Tibial nerve (tissue), 4 donors: ENCODE data around the gene ASCL5. TPM values are rescaled to one million over a fixed set of nuclear protein-coding genes. Genes with fewer than 3 reads are reported as not detected.
A peak's percentile ranks its signal among the peaks of the same experiment; 100 is the strongest.

Experiments
- DNase-seq, 2 donors: peaks; one replicate each; pipeline ENCODE4 v3.0.0-alpha.2; 2019; ENCODE audit warnings: low spot score in 2 of 2
- H3K27ac ChIP-seq, 4 donors: fragments of 200-600 bp; sonication (generic) in 3 of 4; one replicate each; pipeline ENCODE4 v1.5.1; 2017 to 2019; ENCODE audit warnings: mild to moderate bottlenecking in 1 of 4
- H3K27me3 ChIP-seq, 2 donors: fragments of 200-600 bp; sonication (generic) in 1 of 2; one replicate each; pipeline versions ENCODE4 v1.5.1 to v1.6.0; 2017 to 2019
- H3K36me3 ChIP-seq, 3 donors: fragments of 200-600 bp; sonication (generic); one replicate each; pipeline ENCODE4 v1.5.1; 2018 to 2019
- H3K4me1 ChIP-seq, 4 donors: fragments of 200-600 bp; sonication (generic) in 3 of 4; one replicate each; pipeline ENCODE4 v1.5.1; 2017 to 2019
- H3K4me3 ChIP-seq, 4 donors: fragments of 200-600 bp; sonication (generic) in 3 of 4; one replicate each; pipeline ENCODE4 v1.5.1; 2017 to 2019; ENCODE audit warnings: mild to moderate bottlenecking in 1 of 4, moderate library complexity in 1 of 4
- H3K9me3 ChIP-seq, 4 donors: fragments of 200-600 bp; sonication (generic) in 3 of 4; one replicate each; pipeline ENCODE4 v1.5.1; 2017 to 2019
- CTCF ChIP-seq, 5 experiments: fragments of 200-600 bp in 3 of 5; fragments of 450-650 bp in 2 of 5; sonication (generic) in 3 of 5; IDR thresholded peaks; one replicate each; pipeline ENCODE4 v1.5.1; 2016 to 2019; ENCODE audit warnings: antibody characterized with exemption in 5 of 5, mild to moderate bottlenecking in 3 of 5, moderate library complexity in 2 of 5
- EP300 ChIP-seq, 2 donors: sonication (generic); formaldehyde crosslinking; IDR thresholded peaks; one replicate each; pipeline ENCODE4 v1.6.1; 2017; ENCODE audit warnings: antibody characterized with exemption in 2 of 2, mild to moderate bottlenecking in 1 of 2
- POLR2A ChIP-seq, 2 donors: fragments of 450-650 bp; IDR thresholded peaks; one replicate each; pipeline ENCODE4 v1.6.1; 2017; ENCODE audit warnings: antibody characterized with exemption in 2 of 2, mild to moderate bottlenecking in 2 of 2, moderate library complexity in 2 of 2
- WGBS, 2 donors: methylation state at CpG; one replicate each; pipeline ENCODE4 v1.1.5; 2018; 5-methylcytosine and 5-hydroxymethylcytosine counted together
- total RNA-seq, 4 donors: library from RNA; depleted of rRNA; stranded (reverse); fragments of >200 nt; gene quantifications; one replicate each; pipeline ENCODE4 v1.1.0, GENCODE V29; 2016

The ASCL5 gene
- total RNA-seq, 4 donors from 2014 or later, result not detected

GRCh38 chr1:201153474-201154388 lies 26.7 kb upstream of the ASCL5 start:
- TF ChIP-seq CTCF (IDR thresholded peaks at IDR 0.05) (no peak), POLR2A (IDR thresholded peaks at IDR 0.05) (no peak), EP300 (IDR thresholded peaks at IDR 0.05) (no peak)
- H3K27ac ChIP-seq, result peak overlapping the region; percentile 53 to 87 (median 74)
- H3K4me3 ChIP-seq, result peak overlapping the region; percentile 73 to 93 (median 82)
- peaks cover 0 to 33% (median 0%) of the 10 kb centered on the region in 3 donors for H3K36me3 ChIP-seq
- no peaks in the 10 kb centered on the region for H3K9me3 ChIP-seq
- H3K4me1 ChIP-seq, result peaks cover 0 to 27% (median 13%) of the 10 kb centered on the region in 4 donors
- H3K27me3 ChIP-seq, result no peaks in the 10 kb centered on the region
- DNase-seq, result peak in 1 of 2 donors; percentile 22
- WGBS, 2 donors, result 2 to 8% methylated on average over 16 to 32 of the region's 37 CpGs

GRCh38 chr1:201149400-201149799 lies 22.4 kb upstream of the ASCL5 start:
- no peaks in the 10 kb centered on the region for H3K9me3 ChIP-seq
- TF ChIP-seq CTCF (IDR thresholded peaks at IDR 0.05) (peak in 2 of 5 experiments; percentile 11 to 34), POLR2A (IDR thresholded peaks at IDR 0.05) (no peak)
- H3K36me3 ChIP-seq, result peaks cover 0 to 76% (median 0%) of the 10 kb centered on the region in 3 donors
- DNase-seq, result no peak
- H3K27ac ChIP-seq, result no peak overlapping the region
- WGBS, 2 donors, result 65 to 80% methylated on average over 4 of the region's 4 CpGs
- H3K4me1 ChIP-seq, result peaks cover 0 to 21% (median 8%) of the 10 kb centered on the region in 4 donors
- H3K27me3 ChIP-seq, result no peaks in the 10 kb centered on the region
- H3K4me3 ChIP-seq, result no peak overlapping the region

GRCh38 chr1:201147396-201148015 lies 20.5 kb upstream of the ASCL5 start:
- Histone ChIP-seq H3K4me1 (peaks cover 0 to 8% (median 0%) of the 10 kb centered on the region in 4 donors), H3K9me3 (no peaks in the 10 kb centered on the region), H3K27ac (no peak overlapping the region), H3K27me3 (no peaks in the 10 kb centered on the region), H3K36me3 (peaks cover 0 to 95% (median 0%) of the 10 kb centered on the region in 3 donors), H3K4me3 (no peak overlapping the region)
- DNase-seq, result no peak
- WGBS, 2 donors, result 89% methylated on average over 12 of the region's 13 CpGs
- TF ChIP-seq EP300 (IDR thresholded peaks at IDR 0.05), result no peak
- TF ChIP-seq CTCF (IDR thresholded peaks at IDR 0.05), result no peak
- no peak for TF ChIP-seq POLR2A (IDR thresholded peaks at IDR 0.05)

GRCh38 chr1:201146626-201147390 lies 19.8 kb upstream of the ASCL5 start:
- H3K4me1 ChIP-seq, result peaks cover 0 to 11% (median 0%) of the 10 kb centered on the region in 4 donors
- no peaks in the 10 kb centered on the region for H3K27me3 ChIP-seq
- H3K4me3 ChIP-seq, result no peak overlapping the region
- no peaks in the 10 kb centered on the region for H3K9me3 ChIP-seq
- 90 to 93% methylated on average over 11 to 16 of the region's 17 CpGs for WGBS, 2 donors
- no peak for TF ChIP-seq EP300 (IDR thresholded peaks at IDR 0.05)
- TF ChIP-seq POLR2A (IDR thresholded peaks at IDR 0.05), result no peak
- peaks cover 0 to 100% (median 0%) of the 10 kb centered on the region in 3 donors for H3K36me3 ChIP-seq
- no peak overlapping the region for H3K27ac ChIP-seq
- no peak for DNase-seq

GRCh38 chr1:201145816-201146215 lies 18.8 kb upstream of the ASCL5 start:
- Histone ChIP-seq H3K27me3 (no peaks in the 10 kb centered on the region), H3K4me1 (peaks cover 0 to 16% (median 0%) of the 10 kb centered on the region in 4 donors), H3K9me3 (no peaks in the 10 kb centered on the region), H3K4me3 (no peak overlapping the region), H3K27ac (no peak overlapping the region), H3K36me3 (peaks cover 0 to 100% (median 0%) of the 10 kb centered on the region in 3 donors)
- 84 to 90% methylated on average over 7 of the region's 7 CpGs for WGBS, 2 donors
- no peak for DNase-seq
- TF ChIP-seq CTCF (IDR thresholded peaks at IDR 0.05), result no peak
- TF ChIP-seq POLR2A (IDR thresholded peaks at IDR 0.05), result no peak
- no peak for TF ChIP-seq EP300 (IDR thresholded peaks at IDR 0.05)
